ENCODE results near the gene SLC4A7. TPM values are rescaled to one million over a fixed set of nuclear protein-coding genes. Genes with fewer than 3 reads are reported as not detected.
A peak's percentile ranks its signal among the peaks of the same experiment; 100 is the strongest.

The SLC4A7 gene
- total RNA-seq, 1 donor from 2014 or later, result 12.2 TPM

GRCh38 chr3:27501759-27502158 lies 17.6 kb upstream of the SLC4A7 start:
- intact Hi-C loops (cut with micrococcal nuclease), result no loop called here
- Histone ChIP-seq H3K27ac (replicated peaks) (no peak overlapping the region), H3K4me1 (no peaks in the 10 kb centered on the region), H3K4me3 (no peak overlapping the region), H3K9me3 (replicated peaks) (no peaks in the 10 kb centered on the region), H3K27me3 (ENCODE audit: low read depth) (no peaks in the 10 kb centered on the region), H3K36me3 (no peaks in the 10 kb centered on the region)
- no peak for DNase-seq
- no peak for TF ChIP-seq CTCF (IDR thresholded peaks at IDR 0.05; ENCODE audit: borderline replicate concordance)

- no peaks in the 10 kb centered on the region for H3K9me3 ChIP-seq (replicated peaks)
- intact Hi-C loops (cut with micrococcal nuclease), result no loop called here
- no peak overlapping the region for H3K27ac ChIP-seq (replicated peaks)
- no peaks in the 10 kb centered on the region for H3K36me3 ChIP-seq
- no peak for DNase-seq
- no peak for TF ChIP-seq CTCF (IDR thresholded peaks at IDR 0.05; ENCODE audit: borderline replicate concordance)
- no peaks in the 10 kb centered on the region for H3K4me1 ChIP-seq
- H3K4me3 ChIP-seq, result no peak overlapping the region
- no peaks in the 10 kb centered on the region for H3K27me3 ChIP-seq (ENCODE audit: low read depth)
Observed at GRCh38 chr3:27500986-27501385, 16.8 kb upstream of the SLC4A7 start.

DNA sequence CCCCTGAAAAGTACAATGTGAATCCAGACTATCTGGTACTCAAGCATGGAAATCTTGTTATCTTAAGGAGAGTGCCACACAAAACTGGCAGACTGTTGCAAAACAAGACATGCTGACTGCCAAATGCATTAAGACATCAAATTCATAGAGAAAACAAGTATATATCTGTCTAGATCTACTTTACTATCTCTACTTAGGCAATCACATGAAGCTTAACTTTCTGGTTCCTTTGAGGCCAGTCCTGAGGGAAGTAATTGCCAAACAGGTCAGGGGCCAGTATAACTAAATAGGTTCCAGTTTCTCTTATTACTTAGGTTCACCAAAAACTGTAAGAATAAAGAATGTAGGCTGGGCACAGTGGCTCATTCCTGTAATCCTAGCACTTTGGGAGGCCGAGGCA lies 15.9 kb upstream of the SLC4A7 start:
- intact Hi-C loops (cut with micrococcal nuclease), result no loop called here
- H3K27me3 ChIP-seq (ENCODE audit: low read depth), result no peaks in the 10 kb centered on the region
- H3K4me1 ChIP-seq, result no peaks in the 10 kb centered on the region
- no peaks in the 10 kb centered on the region for H3K9me3 ChIP-seq (replicated peaks)
- no peaks in the 10 kb centered on the region for H3K36me3 ChIP-seq
- no peak overlapping the region for H3K27ac ChIP-seq (replicated peaks)
- H3K4me3 ChIP-seq, result no peak overlapping the region
- no peak for DNase-seq
- no peak for TF ChIP-seq CTCF (IDR thresholded peaks at IDR 0.05; ENCODE audit: borderline replicate concordance)

DNA sequence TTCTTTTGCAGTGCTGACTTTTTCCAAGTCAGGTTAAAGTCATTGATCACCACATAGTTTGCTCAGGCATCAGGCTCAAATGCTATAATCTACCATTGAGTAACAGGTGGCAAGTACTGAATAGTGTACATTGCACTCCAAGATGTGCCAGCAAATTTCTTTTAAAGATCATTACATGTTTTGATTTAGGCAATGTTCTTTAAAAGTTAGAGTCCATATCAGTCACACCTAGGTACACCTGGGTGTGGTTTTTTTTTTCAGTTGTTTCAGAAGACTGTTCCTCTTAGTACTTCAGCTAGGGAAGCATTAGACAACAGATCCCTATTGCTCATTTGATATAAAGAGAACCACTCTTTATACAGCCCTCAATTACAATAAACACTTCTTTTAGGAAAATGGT lies 10.6 kb upstream of the SLC4A7 start:
- H3K4me3 ChIP-seq, result no peak overlapping the region
- H3K4me1 ChIP-seq, result no peaks in the 10 kb centered on the region
- intact Hi-C loops (cut with micrococcal nuclease), result no loop called here
- H3K36me3 ChIP-seq, result no peaks in the 10 kb centered on the region
- H3K27ac ChIP-seq (replicated peaks), result no peak overlapping the region
- no peak for TF ChIP-seq CTCF (IDR thresholded peaks at IDR 0.05; ENCODE audit: borderline replicate concordance)
- no peaks in the 10 kb centered on the region for H3K9me3 ChIP-seq (replicated peaks)
- no peaks in the 10 kb centered on the region for H3K27me3 ChIP-seq (ENCODE audit: low read depth)
- no peak for DNase-seq

DNA sequence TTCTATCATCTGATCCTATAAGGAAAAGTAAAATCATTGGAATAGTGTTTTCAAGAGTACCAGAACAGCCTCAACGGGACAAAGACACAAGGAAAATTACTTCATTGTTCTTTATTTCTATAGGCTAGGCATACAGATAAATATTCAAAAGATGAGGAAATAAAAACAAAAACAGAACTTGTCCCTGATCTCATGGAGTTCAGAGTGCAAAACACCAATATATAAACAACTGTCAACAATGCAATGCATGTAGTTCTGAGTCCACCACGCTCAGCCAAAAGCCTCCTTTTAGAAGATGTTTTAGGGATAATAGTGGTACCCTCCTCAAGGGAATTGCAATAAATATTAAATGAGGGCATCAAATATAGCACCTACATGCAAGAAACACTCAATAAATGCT lies 4.6 kb upstream of the SLC4A7 start:
- intact Hi-C loops (cut with micrococcal nuclease), result no loop called here
- Histone ChIP-seq H3K27me3 (ENCODE audit: low read depth) (no peaks in the 10 kb centered on the region), H3K9me3 (replicated peaks) (no peaks in the 10 kb centered on the region), H3K27ac (replicated peaks) (no peak overlapping the region), H3K36me3 (no peaks in the 10 kb centered on the region), H3K4me3 (no peak overlapping the region), H3K4me1 (peaks cover 19% of the 10 kb centered on the region)
- TF ChIP-seq CTCF (IDR thresholded peaks at IDR 0.05; ENCODE audit: borderline replicate concordance), result no peak
- no peak for DNase-seq

DNA sequence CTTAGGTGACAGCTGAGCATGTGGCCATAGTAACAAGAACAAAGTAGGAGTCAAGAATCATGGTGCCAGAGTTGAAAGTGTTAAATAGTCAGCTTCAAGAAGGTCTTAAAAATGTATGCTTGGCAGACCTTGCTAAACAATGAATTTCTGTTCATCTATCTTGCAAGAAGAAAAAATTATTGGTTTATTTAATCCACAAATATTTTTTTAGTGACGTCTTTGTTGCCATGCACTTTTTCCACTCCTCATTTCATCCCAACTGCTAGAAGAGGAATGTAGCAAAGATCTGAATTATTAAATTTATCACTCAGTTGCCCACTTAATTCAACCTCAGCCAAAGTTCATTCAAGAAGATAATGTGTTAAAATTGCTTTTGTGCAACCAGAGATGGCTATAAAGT lies 3.2 kb upstream of the SLC4A7 start:
- TF ChIP-seq CTCF (IDR thresholded peaks at IDR 0.05; ENCODE audit: borderline replicate concordance), result no peak
- Histone ChIP-seq H3K4me3 (no peak overlapping the region), H3K9me3 (replicated peaks) (no peaks in the 10 kb centered on the region), H3K4me1 (peaks cover 32% of the 10 kb centered on the region), H3K27ac (replicated peaks) (peak overlapping the region; percentile 95), H3K36me3 (no peaks in the 10 kb centered on the region), H3K27me3 (ENCODE audit: low read depth) (no peaks in the 10 kb centered on the region)
- DNase-seq, result no peak
- intact Hi-C loops (cut with micrococcal nuclease), result no loop called here
